Activated CD8-positive, alpha-beta memory T cell treated with anti-CD3 and anti-CD28 coated beads for 24 hours (primary cell): ENCODE measurements around the gene RABL2A.
A peak's percentile ranks its signal among the peaks of the same experiment; 100 is the strongest.
"Not testable (repeated sequence)": the region's sequence is repeated elsewhere in the genome, so short reads cannot be mapped to it uniquely, and the experiment has no call there.

Experiments used
- DNase-seq: peaks from one replicate; pipeline ENCODE4 v3.0.0-alpha.2; 2020

The RABL2A gene

DNA sequence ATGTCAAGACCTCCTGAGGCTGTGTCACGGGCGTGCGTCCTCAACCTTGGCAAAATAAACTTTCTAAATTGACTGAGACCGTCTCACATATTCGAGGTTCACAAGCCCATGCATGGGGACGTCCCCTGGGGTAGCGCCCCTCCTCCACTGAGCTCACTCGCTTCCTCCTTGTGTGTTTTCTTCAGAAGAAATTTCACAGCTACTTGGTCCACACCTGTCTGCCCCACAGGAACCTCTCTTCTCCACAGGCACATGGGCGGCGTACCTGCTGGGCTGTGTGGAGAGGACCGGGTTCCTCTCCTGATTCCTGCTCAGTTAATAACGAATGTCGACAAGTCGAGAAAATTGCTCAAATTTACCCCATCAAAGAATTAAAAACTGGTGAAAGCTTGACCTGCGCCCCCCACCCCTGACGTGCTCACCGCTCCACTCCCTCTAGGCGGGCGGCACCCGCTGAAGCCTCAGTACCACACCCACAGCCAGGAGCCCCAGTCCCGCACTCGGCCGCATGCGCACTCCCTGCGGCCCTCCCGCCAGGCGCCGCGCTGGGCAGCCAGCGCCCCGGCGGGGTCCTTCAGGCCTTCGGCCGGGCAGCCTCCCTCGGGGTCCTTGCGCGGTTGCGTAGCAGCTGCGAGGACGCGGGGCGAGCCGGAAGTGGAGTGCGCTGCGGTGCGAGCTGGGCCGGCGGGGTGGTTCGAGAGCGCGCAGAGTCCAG lies at the start of gene RABL2A:
Gene RABL2A (plus strand): TSS at position 651 of the 715 bp plus-strand sequence. CDS start 1,341 bp downstream, outside the sequence.
- peak; percentile 94 for DNase-seq

DNA sequence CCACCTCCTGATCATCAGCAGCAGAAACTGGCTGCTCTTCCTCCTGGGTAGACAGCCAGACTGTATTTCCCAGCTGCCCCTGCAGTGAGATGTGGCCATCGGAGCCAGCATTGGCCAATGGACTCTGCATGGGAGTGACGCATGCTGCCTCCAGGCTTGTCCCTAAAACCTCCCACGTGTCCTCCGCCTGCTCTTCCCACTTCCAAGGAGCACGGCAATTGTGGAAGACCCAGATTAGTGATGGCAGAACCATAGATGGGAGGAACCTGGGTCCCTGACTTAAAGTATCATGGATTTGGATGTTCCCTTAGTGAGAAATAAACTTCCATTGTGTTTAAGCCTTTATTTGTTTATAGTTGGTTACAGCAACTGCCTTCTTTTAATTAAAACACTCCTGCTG lies 48.6 kb upstream of the RABL2A start:
- DNase-seq, result not testable (repeated sequence)

DNA sequence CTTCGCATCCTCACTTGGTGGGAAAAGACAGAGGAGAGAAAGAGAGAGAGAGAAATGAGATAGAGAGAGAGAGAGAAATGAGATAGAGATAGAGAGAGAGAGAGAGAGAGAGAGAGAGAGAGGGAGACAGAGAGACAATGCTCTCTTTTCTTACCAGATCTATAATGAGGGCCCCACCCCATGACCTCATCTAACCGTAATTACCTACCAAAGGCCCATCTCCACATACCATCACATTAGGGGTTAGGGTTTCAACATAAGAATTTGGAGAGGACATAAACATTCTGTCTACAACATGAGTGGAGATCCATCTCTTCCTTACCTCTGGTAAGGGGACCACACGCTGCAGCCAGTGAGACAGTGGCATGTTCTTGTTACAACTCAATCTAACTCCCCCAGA lies 44.6 kb upstream of the RABL2A start:
- not testable (repeated sequence) for DNase-seq

DNA sequence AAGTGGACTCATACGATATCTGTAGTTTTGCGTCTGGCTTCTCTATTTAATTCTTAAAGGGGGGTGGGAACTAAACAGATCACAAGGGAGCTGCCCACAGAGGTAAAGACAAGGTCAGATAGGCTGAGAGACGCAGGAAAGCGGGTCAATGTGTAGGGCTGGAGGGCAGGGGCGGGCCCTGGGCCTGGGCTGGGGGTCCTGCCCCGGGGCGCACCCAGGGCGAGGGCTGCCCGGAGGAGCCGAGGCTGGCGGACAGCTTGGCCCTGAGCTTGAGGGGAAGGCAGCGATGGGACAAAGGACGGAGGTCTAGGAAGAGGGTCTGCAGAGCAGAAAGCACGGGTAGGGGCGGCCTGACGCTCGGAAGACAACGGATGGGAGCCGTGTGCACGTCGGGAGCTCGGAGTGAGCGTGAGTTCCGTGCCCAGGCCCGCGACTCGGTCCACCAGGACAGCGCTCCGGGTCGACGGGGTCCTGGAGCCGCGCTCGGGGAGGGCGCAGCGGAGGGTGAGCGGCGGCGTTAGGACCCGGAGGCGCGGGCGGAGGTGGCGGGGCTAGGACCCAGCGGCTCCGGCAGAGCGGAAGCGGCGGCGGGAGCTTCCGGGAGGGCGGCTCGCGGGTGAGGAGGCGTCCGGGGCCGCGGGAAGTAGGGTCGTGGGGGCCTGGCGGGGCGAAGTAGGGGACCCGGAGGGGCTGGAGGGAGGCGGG lies 43.4 kb upstream of the RABL2A start:
- DNase-seq, result peak; percentile 93

DNA sequence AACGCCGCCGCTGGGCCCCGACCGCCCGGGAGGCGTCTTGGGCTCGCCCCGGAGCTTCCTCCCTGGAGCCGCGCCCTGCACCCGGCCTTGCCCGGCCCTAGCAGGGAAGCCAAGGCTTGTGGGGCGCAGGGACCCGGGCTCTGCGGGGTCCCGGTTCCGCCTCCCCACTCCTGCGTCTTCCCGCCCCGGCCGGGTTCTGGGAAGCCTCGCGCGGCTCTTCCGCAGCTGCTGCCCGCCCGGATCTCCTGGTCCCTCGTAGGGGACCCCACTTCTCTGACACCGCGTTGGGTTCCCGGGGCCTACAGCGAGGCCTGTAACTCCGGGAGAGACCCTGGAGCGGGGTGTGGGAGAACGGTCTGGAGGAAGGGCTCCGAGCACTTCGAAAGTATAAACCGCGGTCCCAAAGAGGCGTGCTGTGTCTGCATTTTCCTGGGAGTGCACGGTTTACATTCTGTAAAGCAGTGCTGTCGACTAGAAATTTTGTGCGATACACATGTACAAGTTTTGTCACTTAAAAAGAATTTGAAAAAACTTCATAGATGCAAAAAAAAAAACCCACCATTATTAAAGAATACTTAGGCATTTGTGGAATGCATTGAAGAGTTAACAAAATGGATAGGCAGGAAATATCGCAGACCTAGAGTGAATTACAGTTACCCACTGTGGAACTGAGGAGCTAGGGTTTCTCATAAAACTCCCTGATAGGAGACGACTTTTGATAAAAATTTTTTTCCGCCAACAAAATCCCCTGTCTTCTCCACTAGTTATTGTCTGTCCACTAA lies 42.6 kb upstream of the RABL2A start:
- not testable (repeated sequence) for DNase-seq

DNA sequence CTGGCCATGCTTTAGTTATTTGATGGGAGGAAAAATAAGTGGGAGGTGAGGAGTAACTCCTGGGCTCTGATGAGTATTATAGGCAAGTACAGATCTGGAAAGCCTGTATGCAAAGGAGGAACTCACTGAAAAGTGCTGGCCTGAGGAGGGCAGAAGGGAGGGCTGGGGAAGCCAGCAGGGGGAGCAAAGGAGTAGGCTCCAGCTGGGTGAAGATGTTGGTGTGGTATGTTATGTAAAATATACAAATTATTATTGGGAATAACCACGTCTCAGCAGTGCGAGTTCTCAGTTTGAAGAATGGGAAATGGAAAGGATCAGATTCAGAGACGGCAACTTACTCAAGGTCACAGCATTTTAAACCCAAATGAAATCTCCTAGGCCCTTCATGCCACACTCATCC lies 39.9 kb upstream of the RABL2A start:
- peak; percentile 80 for DNase-seq

DNA sequence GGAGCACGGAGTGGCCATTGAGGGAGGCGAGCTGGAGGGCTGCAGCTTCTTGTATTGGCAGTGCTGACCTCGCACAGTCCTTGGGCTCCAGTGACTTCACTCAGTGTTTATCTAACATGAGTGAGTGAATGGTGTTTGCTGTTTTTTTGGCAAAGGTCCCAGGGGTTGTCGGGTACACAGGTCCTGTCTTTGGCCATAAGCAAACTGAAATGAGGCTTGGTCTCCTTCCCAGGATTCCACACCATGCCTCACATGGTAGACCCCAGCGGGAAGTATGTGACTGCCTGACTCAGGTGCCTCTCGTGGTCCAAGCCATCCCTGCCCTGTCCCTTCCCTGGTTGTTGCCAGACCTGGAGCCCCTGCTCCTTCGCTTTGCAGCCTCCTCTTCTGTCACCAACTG lies 37.5 kb upstream of the RABL2A start:
- DNase-seq, result not testable (repeated sequence)

DNA sequence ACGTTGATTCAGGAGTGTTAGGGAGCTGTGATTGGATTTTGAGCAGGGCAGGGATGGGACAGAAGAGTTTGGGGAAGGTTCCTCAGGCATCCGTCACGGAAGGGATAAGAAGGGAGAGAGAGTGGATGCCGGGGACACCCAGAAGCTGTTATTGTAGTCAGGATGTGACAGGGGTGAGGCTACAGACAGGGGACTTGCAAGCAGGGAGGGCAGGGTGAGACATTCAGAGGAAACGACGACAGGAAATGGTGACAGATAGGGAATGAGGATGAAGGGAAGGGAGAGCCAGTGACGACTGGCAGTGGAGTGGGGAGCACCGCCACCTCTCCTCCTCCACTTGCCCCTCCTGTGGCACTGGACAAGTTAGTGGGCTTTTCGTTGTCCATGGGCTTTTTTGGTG lies 35.1 kb upstream of the RABL2A start:
- not testable (repeated sequence) for DNase-seq

DNA sequence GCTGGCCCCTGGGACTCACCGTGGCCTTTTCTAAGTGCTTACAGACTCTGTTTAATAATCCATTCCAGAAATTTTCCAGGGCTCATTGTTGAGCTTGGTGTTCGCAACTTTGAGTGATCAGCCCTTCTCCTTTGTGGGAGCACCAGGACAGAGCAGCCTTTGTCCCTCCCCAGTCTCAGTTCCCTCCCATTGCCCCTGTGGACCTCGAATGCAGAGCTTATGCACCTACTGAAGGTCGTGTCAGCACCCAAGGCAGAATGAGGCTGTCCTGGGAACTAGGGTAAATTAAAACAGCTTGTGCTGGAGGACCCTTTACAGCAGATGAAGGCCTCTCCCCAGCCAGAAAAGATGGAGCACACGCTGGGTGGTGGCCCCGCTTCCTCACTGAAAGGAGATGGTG lies 33.8 kb upstream of the RABL2A start:
- DNase-seq, result not testable (repeated sequence)

DNA sequence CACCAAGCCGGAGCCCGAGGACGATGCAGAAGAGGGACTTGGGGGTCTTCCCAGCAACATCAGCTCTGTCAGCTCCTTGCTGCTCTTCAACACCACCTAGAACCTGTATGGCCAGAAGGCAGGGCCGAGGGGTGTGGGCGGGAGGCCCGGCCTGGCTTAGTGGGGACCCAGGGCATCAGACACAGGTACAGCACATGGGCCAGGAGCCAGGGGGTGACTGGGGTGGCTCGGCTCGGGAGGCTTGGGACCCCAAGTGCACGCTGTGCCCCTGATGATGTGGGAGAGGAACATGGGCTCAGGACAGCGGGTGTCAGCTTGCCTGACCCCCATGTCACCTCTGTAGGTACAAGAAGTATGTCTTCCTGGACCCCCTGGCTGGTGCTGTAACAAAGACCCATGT lies 31.3 kb upstream of the RABL2A start:
- not testable (repeated sequence) for DNase-seq

DNA sequence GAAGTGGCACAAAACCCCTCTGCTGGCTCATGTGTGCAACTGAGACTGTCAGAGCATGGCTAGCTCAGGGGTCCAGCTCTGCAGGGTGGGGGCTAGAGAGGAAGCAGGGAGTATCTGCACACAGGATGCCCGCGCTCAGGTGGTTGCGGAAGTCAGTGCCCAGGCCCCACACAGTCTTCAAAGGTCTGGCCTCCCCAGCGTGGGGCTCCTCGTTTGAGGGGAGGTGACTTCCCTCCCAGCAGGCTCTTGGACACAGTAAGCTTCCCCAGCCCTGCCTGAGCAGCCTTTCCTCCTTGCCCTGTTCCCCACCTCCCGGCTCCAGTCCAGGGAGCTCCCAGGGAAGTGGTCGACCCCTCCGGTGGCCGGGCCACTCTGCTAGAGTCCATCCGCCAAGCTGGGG lies 29.9 kb upstream of the RABL2A start:
- DNase-seq, result not testable (repeated sequence)

DNA sequence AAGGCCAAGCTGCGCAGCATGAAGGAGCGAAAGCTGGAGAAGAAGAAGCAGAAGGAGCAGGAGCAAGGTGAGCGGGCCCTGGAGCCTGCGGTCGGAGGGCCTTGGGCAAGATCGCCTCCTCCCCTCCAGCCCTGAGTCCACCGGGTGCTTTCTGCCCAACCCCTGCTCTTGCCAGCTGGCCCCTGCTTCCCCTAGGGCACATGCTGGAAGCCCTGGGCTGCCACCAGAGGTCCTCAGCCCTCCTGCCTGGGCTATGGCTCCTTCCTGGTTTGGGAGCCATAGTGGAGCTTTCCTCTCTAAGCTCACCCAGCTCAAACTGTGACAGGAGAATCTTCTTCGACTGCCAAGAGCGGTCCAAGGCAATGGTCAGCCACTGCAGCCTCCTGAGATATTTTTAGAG lies 29.5 kb upstream of the RABL2A start:
- DNase-seq, result not testable (repeated sequence)

DNA sequence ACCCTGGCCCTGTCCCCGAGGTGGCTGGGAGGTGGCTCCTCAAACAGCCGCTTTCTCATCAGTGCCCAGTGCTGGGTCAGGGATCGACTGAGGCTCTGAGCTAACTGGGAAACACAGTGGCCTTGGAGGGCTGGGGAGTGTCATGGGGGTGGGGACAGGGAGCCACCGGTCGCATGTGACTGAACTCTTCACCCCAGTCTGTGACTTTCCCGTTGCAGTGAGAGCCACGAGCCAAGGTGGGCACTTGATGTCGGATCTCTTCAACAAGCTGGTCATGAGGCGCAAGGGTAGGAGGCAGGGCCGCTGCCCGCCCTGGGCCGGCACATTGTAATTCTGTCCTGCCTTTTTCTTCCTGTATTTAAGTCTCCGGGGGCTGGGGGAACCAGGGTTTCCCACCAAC lies 28.9 kb upstream of the RABL2A start:
- DNase-seq, result not testable (repeated sequence)

DNA sequence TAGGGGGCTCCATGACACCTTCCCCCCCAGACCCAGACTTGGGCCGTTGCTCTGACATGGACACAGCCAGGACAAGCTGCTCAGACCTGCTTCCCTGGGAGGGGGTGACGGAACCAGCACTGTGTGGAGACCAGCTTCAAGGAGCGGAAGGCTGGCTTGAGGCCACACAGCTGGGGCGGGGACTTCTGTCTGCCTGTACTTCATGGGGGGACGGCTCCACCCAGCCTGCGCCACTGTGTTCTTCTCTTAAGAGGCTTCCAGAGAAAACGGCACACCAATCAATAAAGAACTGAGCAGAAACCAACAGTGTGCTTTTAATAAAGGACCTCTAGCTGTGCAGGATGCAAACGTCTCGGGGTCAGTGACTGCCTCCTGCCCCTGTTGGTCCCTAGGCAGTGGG lies 28.3 kb upstream of the RABL2A start:
- not testable (repeated sequence) for DNase-seq

DNA sequence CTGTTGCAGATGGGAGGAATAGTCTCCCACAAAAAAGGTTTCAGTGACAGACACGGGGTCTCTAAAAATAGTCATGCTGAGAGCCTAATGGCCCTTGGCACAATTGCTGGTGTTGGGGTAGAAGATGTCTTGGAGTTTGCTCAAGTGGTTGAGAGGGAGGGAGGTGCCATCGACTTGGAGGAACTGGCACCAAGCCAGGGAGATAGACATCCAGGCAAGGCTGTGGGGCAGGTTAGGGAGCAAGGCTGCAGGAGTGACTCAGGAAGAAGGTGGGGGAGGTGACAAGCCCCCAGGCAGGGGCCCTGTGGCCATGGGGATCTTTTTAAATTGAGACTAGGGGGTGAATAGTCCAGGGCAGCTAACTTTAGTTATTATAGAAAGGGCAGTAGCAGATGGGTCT lies 27.9 kb upstream of the RABL2A start:
- not testable (repeated sequence) for DNase-seq

DNA sequence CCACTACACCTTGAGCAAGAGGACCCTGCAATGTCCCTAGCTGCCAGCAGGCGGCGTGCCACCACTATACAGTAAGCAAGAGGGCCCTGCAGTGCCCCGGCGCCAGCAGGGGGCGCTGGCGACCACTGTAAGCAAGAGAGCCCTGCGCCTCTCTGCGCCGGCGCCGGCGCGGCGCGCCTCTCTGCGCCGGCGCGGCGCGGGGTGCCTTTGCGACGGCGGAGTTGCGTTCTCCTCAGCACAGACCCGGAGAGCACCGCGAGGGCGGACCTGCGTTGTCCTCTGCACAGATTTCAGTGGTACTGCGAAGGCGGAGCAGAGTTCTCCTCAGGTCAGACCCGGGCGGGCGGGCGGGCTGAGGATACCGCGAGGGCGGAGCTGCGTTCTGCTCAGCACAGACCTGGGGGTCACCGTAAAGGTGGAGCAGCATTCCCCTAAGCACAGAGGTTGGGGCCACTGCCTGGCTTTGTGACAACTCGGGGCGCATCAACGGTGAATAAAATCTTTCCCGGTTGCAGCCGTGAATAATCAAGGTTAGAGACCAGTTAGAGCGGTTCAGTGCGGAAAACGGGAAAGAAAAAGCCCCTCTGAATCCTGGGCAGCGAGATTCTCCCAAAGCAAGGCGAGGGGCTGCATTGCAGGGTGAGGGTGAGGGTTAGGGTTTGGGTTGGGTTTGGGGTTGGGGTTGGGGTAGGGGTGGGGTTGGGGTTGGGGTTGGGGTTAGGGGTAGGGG lies 24.9 kb upstream of the RABL2A start:
- DNase-seq, result peak; percentile 74

DNA sequence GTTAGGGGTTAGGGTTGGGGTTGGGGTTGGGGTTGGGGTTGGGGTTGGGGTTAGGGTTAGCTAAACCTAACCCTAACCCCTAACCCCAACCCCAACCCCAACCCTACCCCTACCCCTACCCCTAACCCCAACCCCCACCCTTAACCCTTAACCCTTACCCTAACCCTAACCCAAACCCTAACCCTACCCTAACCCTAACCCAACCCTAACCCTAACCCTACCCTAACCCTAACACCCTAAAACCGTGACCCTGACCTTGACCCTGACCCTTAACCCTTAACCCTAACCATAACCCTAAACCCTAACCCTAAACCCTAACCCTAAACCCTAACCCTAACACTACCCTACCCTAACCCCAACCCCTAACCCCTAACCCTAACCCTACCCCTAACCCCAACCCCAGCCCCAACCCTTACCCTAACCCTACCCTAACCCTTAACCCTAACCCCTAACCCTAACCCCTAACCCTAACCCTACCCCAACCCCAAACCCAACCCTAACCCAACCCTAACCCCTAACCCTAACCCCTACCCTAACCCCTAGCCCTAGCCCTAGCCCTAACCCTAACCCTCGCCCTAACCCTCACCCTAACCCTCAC lies 24.1 kb upstream of the RABL2A start:
- no peak for DNase-seq

DNA sequence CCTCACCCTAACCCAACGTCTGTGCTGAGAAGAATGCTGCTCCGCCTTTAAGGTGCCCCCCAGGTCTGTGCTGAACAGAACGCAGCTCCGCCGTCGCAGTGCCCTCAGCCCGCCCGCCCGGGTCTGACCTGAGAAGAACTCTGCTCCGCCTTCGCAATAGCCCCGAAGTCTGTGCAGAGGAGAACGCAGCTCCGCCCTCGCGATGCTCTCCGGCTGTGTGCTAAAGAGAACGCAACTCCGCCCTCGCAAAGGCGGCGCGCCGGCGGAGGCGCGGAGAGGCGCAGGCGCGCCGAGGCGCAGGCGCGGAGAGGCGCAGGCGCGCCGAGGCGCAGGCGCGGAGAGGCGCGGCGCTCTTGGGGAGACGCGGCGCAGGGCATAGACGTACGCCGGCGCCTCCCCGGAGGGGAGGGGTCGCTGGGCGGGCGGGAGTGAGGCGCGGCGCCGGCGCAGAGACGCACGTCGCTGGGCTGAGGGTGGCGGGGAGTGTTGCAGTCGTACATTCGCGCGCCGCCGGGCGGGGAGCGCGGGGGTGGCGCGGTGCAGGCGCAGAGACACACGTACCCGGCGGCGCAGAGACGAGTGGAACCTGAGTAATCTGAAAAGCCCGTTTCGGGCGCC lies 23.5 kb upstream of the RABL2A start:
- peak; percentile 88 for DNase-seq

DNA sequence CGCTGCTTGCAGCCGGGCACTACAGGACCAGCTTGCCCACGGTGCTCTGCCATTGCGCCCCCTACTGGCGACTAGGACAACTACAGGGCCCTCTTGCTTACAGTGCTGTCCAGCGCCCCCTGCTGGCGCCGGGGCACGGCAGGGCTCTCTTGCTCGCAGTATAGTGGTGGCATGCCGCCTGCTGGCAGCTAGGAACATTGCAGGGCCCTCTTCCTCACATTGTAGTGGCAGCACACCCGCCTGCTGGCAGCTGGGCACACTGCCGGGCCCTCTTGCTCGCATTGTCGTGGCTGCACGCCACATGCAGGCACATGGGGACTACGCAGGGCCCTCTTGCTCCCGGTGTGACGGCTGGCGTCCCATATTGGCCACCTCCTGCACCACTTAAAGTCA lies 23.0 kb upstream of the RABL2A start:
- peak; percentile 96 for DNase-seq

DNA sequence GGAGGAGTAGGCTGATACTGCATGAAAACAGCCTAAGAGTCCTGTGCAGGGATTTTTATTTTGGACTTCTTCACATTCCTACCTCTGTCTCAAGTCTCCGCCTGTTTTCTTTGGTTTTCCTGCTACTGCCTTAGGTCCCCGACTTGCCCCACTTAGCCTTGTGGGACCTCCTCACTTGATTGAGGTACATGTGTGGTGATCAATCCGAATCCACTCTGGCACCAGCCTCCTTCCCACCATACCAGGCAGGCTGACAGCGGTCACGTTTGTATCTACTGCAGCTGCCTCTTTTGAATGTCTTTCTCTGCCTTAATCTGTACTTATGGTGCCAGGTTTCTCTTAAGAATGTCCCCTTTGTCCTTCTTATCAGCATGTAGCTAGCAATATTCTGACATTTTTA lies 22.4 kb upstream of the RABL2A start:
- DNase-seq, result not testable (repeated sequence)

DNA sequence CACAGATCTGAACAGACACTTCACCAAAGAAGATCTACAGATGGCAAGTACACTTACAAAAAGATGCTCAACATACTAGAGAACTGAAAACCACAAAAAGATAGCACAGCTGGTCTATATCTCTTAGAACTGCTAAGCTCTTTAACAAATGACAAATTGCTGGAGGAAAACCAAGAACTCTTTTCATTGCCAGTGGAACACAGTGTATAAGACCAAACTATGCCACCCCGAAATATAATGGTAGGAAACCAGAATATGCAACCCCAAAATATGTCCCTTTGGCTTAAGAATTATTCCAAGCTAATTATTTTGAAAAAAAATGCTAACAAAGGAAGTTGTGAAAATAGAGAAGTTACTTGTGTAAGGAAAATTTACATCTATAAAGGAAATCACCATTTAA lies 21.0 kb upstream of the RABL2A start:
- DNase-seq, result not testable (repeated sequence)

DNA sequence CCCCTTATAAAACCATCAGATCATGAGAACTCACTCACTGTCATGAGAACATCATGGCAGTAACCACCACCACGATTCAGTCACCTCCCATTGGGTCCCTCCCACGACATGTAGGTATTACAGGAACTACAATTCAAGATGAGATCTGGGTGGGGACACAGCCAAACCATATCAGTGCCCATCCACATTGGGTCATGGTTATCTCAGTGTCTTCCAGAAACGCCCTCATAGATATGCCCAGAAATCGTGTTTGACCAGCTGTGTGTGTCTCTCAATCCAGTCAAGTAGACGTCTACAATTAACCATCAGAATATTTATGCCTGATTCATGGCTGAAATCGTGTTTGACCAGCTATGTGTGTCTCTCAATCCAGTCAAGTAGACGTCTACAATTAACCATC lies 17.2 kb upstream of the RABL2A start:
- DNase-seq, result not testable (repeated sequence)
